ENCODE results near the gene CHMP4A. TPM values are rescaled to one million over a fixed set of nuclear protein-coding genes. Genes with fewer than 3 reads are reported as not detected.
A peak's percentile ranks its signal among the peaks of the same experiment; 100 is the strongest.

CHMP4A gene
- total and polyA plus RNA-seq, 2 of the 13 experiments (the other 11 are each of a cell fraction or from before 2014, with no cell fraction given): 83.6 to 113 TPM

DNA sequence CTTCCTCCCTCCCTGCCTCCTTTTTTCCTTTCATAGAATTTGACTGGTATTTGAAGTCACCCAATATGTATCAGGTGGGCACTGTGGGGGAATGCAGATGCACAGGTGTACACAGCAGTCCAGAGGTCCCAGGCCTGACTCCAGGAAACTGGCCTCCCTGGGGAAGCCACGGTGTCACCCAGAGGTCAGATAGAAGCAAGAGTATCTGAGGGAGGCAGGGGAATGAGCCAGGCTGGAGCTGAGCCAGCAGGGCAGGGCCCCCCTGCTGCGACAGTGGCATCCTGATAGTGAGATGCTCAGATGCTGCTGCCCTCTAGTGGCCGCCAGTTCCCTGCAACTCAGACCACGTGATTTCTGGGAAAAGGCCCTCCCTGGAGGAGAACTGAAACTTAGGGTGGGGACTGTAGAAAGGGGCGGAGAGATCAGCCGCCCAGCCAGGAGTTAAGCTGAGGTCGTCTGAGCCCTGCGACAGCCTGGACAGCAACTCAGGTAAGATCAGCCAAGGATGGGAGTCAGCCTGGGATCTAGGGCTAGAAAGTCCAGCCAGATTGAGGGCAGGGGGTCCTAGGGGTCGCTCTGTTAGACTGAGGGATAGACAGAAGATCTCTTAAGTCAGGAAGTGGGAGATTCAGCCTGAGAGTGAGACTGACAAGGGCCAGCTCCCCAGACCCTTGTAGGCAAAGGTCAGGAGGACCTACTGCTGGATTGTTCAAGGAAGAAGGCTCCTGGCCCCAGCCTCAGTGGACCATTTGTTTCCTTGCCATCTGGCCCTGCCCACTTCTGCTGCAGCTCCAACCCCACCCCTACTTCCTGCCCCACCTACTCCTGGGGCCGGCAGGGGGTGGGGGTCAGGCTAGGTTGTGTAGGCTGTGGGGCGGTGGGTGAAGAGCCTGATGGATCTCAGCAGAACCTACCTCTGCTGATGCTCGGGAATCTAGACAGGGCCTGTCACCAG lies 52.2 kb downstream of the CHMP4A start, which contains the start of gene IRF9 (continued):
- peak; percentile 98 for TF ChIP-seq HMGXB3 (CRISPR knock-in tag; IDR thresholded peaks at IDR 0.05; ENCODE audit: borderline replicate concordance)
- peak; percentile 100 for TF ChIP-seq CBX5 (CRISPR knock-in tag; IDR thresholded peaks at IDR 0.05; ENCODE audit: borderline replicate concordance)
- peak; percentile 98 for TF ChIP-seq YEATS2 (CRISPR knock-in tag; IDR thresholded peaks at IDR 0.05; ENCODE audit: borderline replicate concordance)
- peak; percentile 98 for TF ChIP-seq ZNF335 (CRISPR knock-in tag; IDR thresholded peaks at IDR 0.05)
- TF ChIP-seq CBX2 (IDR thresholded peaks at IDR 0.05; ENCODE audit: low read depth, low read length): no peak
- no peak for TF ChIP-seq CBX2 (CRISPR knock-in tag; IDR thresholded peaks at IDR 0.05; ENCODE audit: low read depth)
- peak; percentile 92; the same call in 1 of the 2 replicates for TF ChIP-seq ZNF503 (CRISPR knock-in tag; IDR thresholded peaks at IDR 0.05)
- no peak for TF ChIP-seq MLLT10 (CRISPR knock-in tag; IDR thresholded peaks at IDR 0.05)
- TF ChIP-seq ZNF775 (CRISPR knock-in tag; IDR thresholded peaks at IDR 0.05; ENCODE audit: borderline replicate concordance): no peak
- peak; percentile 83; the same call in 1 of the 2 replicates for TF ChIP-seq WIZ (CRISPR knock-in tag; IDR thresholded peaks at IDR 0.05)
- TF ChIP-seq MTF1 (CRISPR knock-in tag; IDR thresholded peaks at IDR 0.05): no peak
- TF ChIP-seq, protein P1, sequence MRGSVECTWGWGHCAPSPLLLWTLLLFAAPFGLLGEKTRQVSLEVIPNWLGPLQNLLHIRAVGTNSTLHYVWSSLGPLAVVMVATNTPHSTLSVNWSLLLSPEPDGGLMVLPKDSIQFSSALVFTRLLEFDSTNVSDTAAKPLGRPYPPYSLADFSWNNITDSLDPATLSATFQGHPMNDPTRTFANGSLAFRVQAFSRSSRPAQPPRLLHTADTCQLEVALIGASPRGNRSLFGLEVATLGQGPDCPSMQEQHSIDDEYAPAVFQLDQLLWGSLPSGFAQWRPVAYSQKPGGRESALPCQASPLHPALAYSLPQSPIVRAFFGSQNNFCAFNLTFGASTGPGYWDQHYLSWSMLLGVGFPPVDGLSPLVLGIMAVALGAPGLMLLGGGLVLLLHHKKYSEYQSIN (CRISPR knock-in tag; IDR thresholded peaks at IDR 0.05; ENCODE audit: borderline replicate concordance): no peak
- TF ChIP-seq PHF20 (CRISPR knock-in tag; IDR thresholded peaks at IDR 0.05): peak; percentile 84
- TF ChIP-seq ZC3H13 (CRISPR knock-in tag; IDR thresholded peaks at IDR 0.05): peak; percentile 97
- TF ChIP-seq ZNF460 (CRISPR knock-in tag; IDR thresholded peaks at IDR 0.05; ENCODE audit: borderline replicate concordance): peak; percentile 70; the same call in 1 of the 2 replicates
- TF ChIP-seq, protein P2, sequence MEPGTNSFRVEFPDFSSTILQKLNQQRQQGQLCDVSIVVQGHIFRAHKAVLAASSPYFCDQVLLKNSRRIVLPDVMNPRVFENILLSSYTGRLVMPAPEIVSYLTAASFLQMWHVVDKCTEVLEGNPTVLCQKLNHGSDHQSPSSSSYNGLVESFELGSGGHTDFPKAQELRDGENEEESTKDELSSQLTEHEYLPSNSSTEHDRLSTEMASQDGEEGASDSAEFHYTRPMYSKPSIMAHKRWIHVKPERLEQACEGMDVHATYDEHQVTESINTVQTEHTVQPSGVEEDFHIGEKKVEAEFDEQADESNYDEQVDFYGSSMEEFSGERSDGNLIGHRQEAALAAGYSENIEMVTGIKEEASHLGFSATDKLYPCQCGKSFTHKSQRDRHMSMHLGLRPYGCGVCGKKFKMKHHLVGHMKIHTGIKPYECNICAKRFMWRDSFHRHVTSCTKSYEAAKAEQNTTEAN (CRISPR knock-in tag; conservative IDR thresholded peaks at IDR 0.05): no peak; the same call in 1 of the 2 replicates
- 0 out of 2 replicates have a peak, but pooled peaks have one; percentile 87 for TF ChIP-seq ZBTB42 (CRISPR knock-in tag; IDR thresholded peaks at IDR 0.05)
- peak; percentile 97; the same call in 1 of the 2 replicates for TF ChIP-seq ZNF589 (CRISPR knock-in tag; conservative IDR thresholded peaks at IDR 0.05)
- TF ChIP-seq SP5 (CRISPR knock-in tag; IDR thresholded peaks at IDR 0.05; ENCODE audit: borderline replicate concordance, low read depth): peak; percentile 97
- peak; percentile 69 for TF ChIP-seq ZNF724P (CRISPR knock-in tag; IDR thresholded peaks at IDR 0.05; ENCODE audit: borderline replicate concordance)

All from HepG2 (cell line).